GM12878 (cell line): Measurements from ENCODE around the gene NPY2R. TPM values are rescaled to one million over a fixed set of nuclear protein-coding genes. Genes with fewer than 3 reads are reported as not detected.

ENCODE experiments used
- ATAC-seq: fragments of 200-7000 bp; cut with Tn5 transposase; 3 replicates; pipeline ENCODE4 v1.9.1; 2020; ENCODE audit warnings: mild to moderate bottlenecking, moderate library complexity
- BruUV-seq: library from RNA; stranded (reverse); fragments of 400-500 nt; replicated peaks from 2 replicates; lab custom pipeline; 2021; lab: Mats Ljungman, UMichigan
- CTCF ChIA-PET: fragments of 300-600 bp; sonication (Branson Sonifier 250); formaldehyde crosslinking; extraction: SDS; loops from one replicate; lab custom pipeline; 2021; ENCODE audit warnings: inconsistent platforms; lab: Yijun Ruan, JAX
- POLR2A ChIA-PET: fragments of 350-600 bp; formaldehyde crosslinking; extraction: SDS; loops from one replicate; lab custom pipeline; 2021; ENCODE audit warnings: inconsistent platforms; lab: Charles Lee
- RAD21 ChIA-PET: fragments of 300-600 bp; sonication (Branson Sonifier 250); formaldehyde crosslinking; loops from one replicate; lab custom pipeline; 2023; ENCODE audit warnings: antibody characterized with exemption; ENCODE audit not compliant: unreplicated experiment; lab: Charles Lee
- SMC1A ChIA-PET: fragments of 300-600 bp; sonication (Branson Sonifier 250); formaldehyde crosslinking; loops from one replicate; lab custom pipeline; 2023; ENCODE audit not compliant: unreplicated experiment, uncharacterized antibody; lab: Charles Lee
- DNase-seq: peaks from one replicate; pipeline ENCODE4 v3.0.0-alpha.2; 2011; ENCODE audit warnings: low read depth, low spot score
- FAIRE-seq: peaks from 3 replicates; lab custom pipeline; 2011; peaks lifted over from hg19 to GRCh38; lab: Jason Lieb, UNC
- H2AFZ ChIP-seq: 2 replicates; pipeline ENCODE4 v1.6.0; 2011; ENCODE audit warnings: low read depth, low read length, control low read depth; ENCODE audit not compliant: control insufficient read depth
- H3K27ac ChIP-seq: 2 replicates; pipeline ENCODE4 v1.5.1; 2011; ENCODE audit warnings: control low read depth; ENCODE audit not compliant: control insufficient read depth, insufficient read depth
- H3K27me3 ChIP-seq, 2 experiments: replicated peaks in 1 of 2; 2 replicates each; pipeline versions ENCODE4 v1.6.0 to v1.6.1; 2011; ENCODE audit warnings: low read length in 1 of 2; ENCODE audit not compliant: control insufficient read depth in 2 of 2, insufficient read depth in 2 of 2
- H3K36me3 ChIP-seq, 2 experiments: 2 replicates each; pipeline ENCODE4 v1.5.1; 2011; ENCODE audit warnings: low read length in 1 of 2; ENCODE audit not compliant: control insufficient read depth in 2 of 2, insufficient read depth in 2 of 2
- H3K4me1 ChIP-seq: 2 replicates; pipeline ENCODE4 v1.6.1; 2011; ENCODE audit warnings: mild to moderate bottlenecking, low read length, moderate library complexity, mixed read lengths; ENCODE audit not compliant: control insufficient read depth, insufficient read depth
- H3K4me2 ChIP-seq: 2 replicates; pipeline ENCODE4 v1.6.0; 2011; ENCODE audit warnings: control low read depth; ENCODE audit not compliant: control insufficient read depth, insufficient read depth
- H3K4me3 ChIP-seq: fragments of 200-600 bp; sonication (generic); 2 replicates; pipeline ENCODE4 v1.5.1; 2016
- H3K79me2 ChIP-seq: 2 replicates; pipeline ENCODE4 v1.6.0; 2011; ENCODE audit warnings: low read length; ENCODE audit not compliant: control insufficient read depth, insufficient read depth
- H3K9ac ChIP-seq: 2 replicates; pipeline ENCODE4 v1.8.0; 2011; ENCODE audit warnings: low read length, control low read depth, mixed read lengths; ENCODE audit not compliant: control insufficient read depth, insufficient read depth
- H3K9me3 ChIP-seq: replicated peaks from 3 replicates; pipeline ENCODE4 v1.5.1; 2011; ENCODE audit warnings: mild to moderate bottlenecking, low read length; ENCODE audit not compliant: control insufficient read depth, insufficient read depth
- H4K20me1 ChIP-seq: 2 replicates; pipeline ENCODE4 v1.6.0; 2011; ENCODE audit not compliant: control insufficient read depth, insufficient read depth
- NFYA ChIP-seq: IDR thresholded peaks from 2 replicates; pipeline ENCODE4 v1.6.1; 2011; ENCODE audit warnings: low read depth, mild to moderate bottlenecking, low read length, improper control_type of control experiment, borderline replicate concordance
- WGBS: methylation state at CpG from one replicate; pipeline ENCODE4 v1.1.6; 2016; ENCODE audit warnings: low lambda C conversion rate; ENCODE audit not compliant: insufficient replicate concordance, insufficient coverage; ENCODE audit errors: missing lambda C conversion rate; 5-methylcytosine and 5-hydroxymethylcytosine counted together
- in situ Hi-C: fragments of 300-500 bp; cut with MboI; formaldehyde crosslinking; loops from 9 replicates; pipeline ENCODE4 v1.14.3; 2018; ENCODE audit warnings: mixed read lengths
- intact Hi-C: fragments of 100-400 bp; cut with micrococcal nuclease; formaldehyde crosslinking; loops from one replicate; pipeline ENCODE4 v1.14.2; 2022; ENCODE audit not compliant: unreplicated experiment
- polyA plus RNA-seq, 11 experiments: library from polyadenylated mRNA; depleted of rRNA in 4 of 11; unstranded in 6 of 11; stranded (reverse) in 5 of 11; fragments of >200 nt; fragmentation: Nextera tagmentation in 4 of 11; fragmentation: Illumina TruSeq in 1 of 11; extraction: Ambion mirVana in 4 of 11; extraction: Trizol in 1 of 11; gene quantifications; 1 replicate in 1 of 11; 2 replicates in 10 of 11; pipeline versions ENCODE4 v1.2.1 to v1.2.3, GENCODE V29; 2011 to 2016; ENCODE audit warnings: inconsistent platforms in 2 of 11, missing spikeins in 2 of 11, low read depth in 1 of 11
- total RNA-seq, 4 experiments: library from RNA; depleted of rRNA in 3 of 4; stranded (reverse); fragments of >200 nt in 3 of 4; fragmentation: Illumina TruSeq in 1 of 4; extraction: Trizol in 1 of 4; gene quantifications; 2 replicates each; pipeline versions ENCODE4 v1.2.1 to v1.2.3, GENCODE V29; 2013 to 2021

NPY2R gene
- total and polyA plus RNA-seq, 10 of the 15 experiments (the other 5 are each of a cell fraction or from before 2014, with no cell fraction given) = not detected

DNA sequence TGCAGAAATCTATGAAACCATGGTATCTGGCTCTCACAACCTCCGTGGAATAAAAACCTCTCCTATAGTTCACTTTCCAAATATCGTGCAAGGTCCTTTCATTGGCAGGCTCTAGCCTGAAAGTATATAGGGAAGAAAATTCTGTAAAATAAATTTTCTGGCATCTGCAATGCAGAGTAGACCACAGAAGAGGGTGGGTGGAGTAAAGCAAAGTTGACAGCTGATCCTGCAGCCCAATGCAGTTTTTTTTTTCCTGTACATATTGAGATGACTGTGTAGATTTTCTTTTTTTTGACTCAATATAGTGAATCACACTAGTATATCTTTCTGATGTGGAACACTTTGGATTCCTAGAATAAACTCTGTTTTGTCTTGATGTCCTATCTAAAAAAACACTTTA lies 56.7 kb downstream of the NPY2R start:
- no peak overlapping the region for H3K9ac ChIP-seq
- no peaks in the 10 kb centered on the region for H3K79me2 ChIP-seq
- no peaks in the 10 kb centered on the region for H3K9me3 ChIP-seq
- SMC1A ChIA-PET = no interaction called here
- no peaks in the 10 kb centered on the region for H4K20me1 ChIP-seq
- in situ Hi-C loops (no loop called here), intact Hi-C loops (no loop called here)
- no peak for TF ChIP-seq NFYA
- no peak overlapping the region for H3K4me3 ChIP-seq
- CTCF ChIA-PET = interaction anchor here (0.7 kb wide), 1 partner anchor 89 kb away, joined by 3 read pairs; no protein-coding TSS in a partner anchor
- H2AFZ ChIP-seq = no peak overlapping the region
- H3K27ac ChIP-seq = no peak overlapping the region
- DNase-seq = no peak
- ATAC-seq = no peak
- H3K27me3 ChIP-seq = no peaks in the 10 kb centered on the region
- BruUV-seq = no TSS peak
- RAD21 ChIA-PET = no interaction called here
- FAIRE-seq = no peak
- no peak overlapping the region for H3K4me2 ChIP-seq
- no peaks in the 10 kb centered on the region for H3K4me1 ChIP-seq
- POLR2A ChIA-PET = no interaction called here
- 31% methylated on average over 2 of the region's 2 CpGs for WGBS
- no peaks in the 10 kb centered on the region for H3K36me3 ChIP-seq

Other genes starting within 250 kb of the NPY2R start
- 1.2 and 2.1 TPM in 2 replicates for gene MAP9, start 168.3 kb downstream of the NPY2R start, total RNA-seq (2014; rRNA removed)
- 2.9 and 3.6 TPM in 2 replicates for gene MAP9, start 168.3 kb downstream of the NPY2R start, total RNA-seq (2014; rRNA removed; fragmentation: Illumina TruSeq; extraction: Trizol)
- 4.7 and 4.9 TPM in 2 replicates for gene MAP9, start 168.3 kb downstream of the NPY2R start, total RNA-seq (2021)
- gene MAP9, start 168.3 kb downstream of the NPY2R start, polyA plus RNA-seq (2011; rRNA removed) = 4.1 and 7.8 TPM in 2 replicates
- gene MAP9, start 168.3 kb downstream of the NPY2R start, polyA plus RNA-seq (2014; fragmentation: Illumina TruSeq; extraction: Trizol) = 4.7 and 4.8 TPM in 2 replicates
- gene MAP9, start 168.3 kb downstream of the NPY2R start, polyA plus RNA-seq (2014; fragmentation: Nextera tagmentation; extraction: Ambion mirVana) = 1 to 10 TPM; 3.2 to 6.1 TPM
- 1.3 and 1.9 TPM in 2 replicates for gene MAP9, start 168.3 kb downstream of the NPY2R start, polyA plus RNA-seq (2014; rRNA removed)
- 1 to 10 TPM; 4.4 to 7.0 TPM for gene MAP9, start 168.3 kb downstream of the NPY2R start, polyA plus RNA-seq (2016; fragmentation: Nextera tagmentation; extraction: Ambion mirVana)